ENCODE results near the gene ITPRIPL1.

DNA sequence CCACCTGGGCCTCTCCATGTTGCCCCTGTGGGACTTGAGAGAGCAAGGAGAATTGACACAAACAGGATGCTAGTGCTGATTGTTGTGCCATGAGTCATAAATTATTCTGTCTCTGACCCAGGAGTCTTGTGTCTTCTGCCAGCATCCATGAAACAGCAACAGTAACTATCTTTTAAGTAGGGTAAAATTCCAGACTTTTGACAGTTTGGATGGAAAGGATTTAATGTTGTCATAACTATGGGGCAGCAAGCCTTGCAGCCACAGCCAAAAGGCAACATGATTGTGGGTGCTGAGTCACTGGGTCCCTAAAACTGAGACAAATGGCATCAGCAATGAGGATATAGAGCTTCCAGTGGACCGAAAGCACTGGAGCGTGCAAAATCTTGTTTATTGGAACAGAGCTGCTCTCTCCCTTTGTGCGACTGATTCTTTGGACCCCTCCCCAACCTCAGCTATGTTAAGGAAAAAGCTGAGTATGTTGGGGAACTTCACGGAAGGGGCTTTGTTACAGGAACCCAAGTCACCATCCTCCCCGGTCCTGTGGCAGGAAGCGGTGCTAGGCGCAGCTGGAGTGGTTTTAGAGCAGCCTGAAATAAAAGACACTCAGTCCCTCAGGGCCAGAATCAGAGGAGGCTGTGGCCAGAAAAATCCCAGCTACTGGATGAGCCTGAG, 9.6 kb upstream of the ITPRIPL1 start:
- TF ChIP-seq, protein P1, sequence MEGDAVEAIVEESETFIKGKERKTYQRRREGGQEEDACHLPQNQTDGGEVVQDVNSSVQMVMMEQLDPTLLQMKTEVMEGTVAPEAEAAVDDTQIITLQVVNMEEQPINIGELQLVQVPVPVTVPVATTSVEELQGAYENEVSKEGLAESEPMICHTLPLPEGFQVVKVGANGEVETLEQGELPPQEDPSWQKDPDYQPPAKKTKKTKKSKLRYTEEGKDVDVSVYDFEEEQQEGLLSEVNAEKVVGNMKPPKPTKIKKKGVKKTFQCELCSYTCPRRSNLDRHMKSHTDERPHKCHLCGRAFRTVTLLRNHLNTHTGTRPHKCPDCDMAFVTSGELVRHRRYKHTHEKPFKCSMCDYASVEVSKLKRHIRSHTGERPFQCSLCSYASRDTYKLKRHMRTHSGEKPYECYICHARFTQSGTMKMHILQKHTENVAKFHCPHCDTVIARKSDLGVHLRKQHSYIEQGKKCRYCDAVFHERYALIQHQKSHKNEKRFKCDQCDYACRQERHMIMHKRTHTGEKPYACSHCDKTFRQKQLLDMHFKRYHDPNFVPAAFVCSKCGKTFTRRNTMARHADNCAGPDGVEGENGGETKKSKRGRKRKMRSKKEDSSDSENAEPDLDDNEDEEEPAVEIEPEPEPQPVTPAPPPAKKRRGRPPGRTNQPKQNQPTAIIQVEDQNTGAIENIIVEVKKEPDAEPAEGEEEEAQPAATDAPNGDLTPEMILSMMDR (IDR thresholded peaks at IDR 0.05), result no peak
- TF ChIP-seq POLR2A (IDR thresholded peaks at IDR 0.05), result no peak
- no peak for TF ChIP-seq EP300 (IDR thresholded peaks at IDR 0.05)
